SK-N-SH (cell line): ENCODE data around the gene ELMO2. TPM values are rescaled to one million over a fixed set of nuclear protein-coding genes. Genes with fewer than 3 reads are reported as not detected.

Experiments
- CTCF ChIA-PET: fragments of 300-600, 350-600 bp; formaldehyde crosslinking; extraction: SDS; loops from one replicate; lab custom pipeline; 2021; lab: Yijun Ruan, JAX
- POLR2A ChIA-PET: fragments of 350-600 bp; sonication (Branson Sonifier 250); formaldehyde crosslinking; extraction: SDS; loops from one replicate; lab custom pipeline; 2020; ENCODE audit warnings: antibody characterized with exemption, inconsistent platforms; lab: Yijun Ruan, JAX
- DNase-seq: peaks from one replicate; pipeline ENCODE4 v3.0.0; 2012
- H2AFZ ChIP-seq: fragments of 200-600 bp; sonication (generic); 2 replicates; pipeline ENCODE4 v1.8.1; 2016; ENCODE audit warnings: antibody characterized with exemption, mild to moderate bottlenecking, low read depth
- H3F3A ChIP-seq: fragments of 200-600 bp; sonication (generic); replicated peaks from 2 replicates; pipeline ENCODE3; 2016; ENCODE audit warnings: antibody characterized with exemption, mild to moderate bottlenecking; ENCODE audit not compliant: insufficient read depth
- H3K27ac ChIP-seq, 2 experiments: fragments of 200-500 bp in 1 of 2; fragments of 200-600 bp in 1 of 2; sonication (Bioruptor generic) in 1 of 2; sonication (generic), shearing (Covaris generic) in 1 of 2; 2 replicates each; pipeline versions ENCODE4 v1.5.1 to v1.6.1; 2014 to 2016; ENCODE audit warnings: low read depth in 2 of 2, inconsistent platforms in 1 of 2, low read length in 1 of 2, mild to moderate bottlenecking in 1 of 2, mixed read lengths in 1 of 2
- H3K27me3 ChIP-seq: fragments of 200-600 bp; sonication (generic), shearing (Covaris generic); 2 replicates; pipeline ENCODE4 v1.6.1; 2016; ENCODE audit warnings: mixed run types; ENCODE audit not compliant: insufficient read depth
- H3K36me3 ChIP-seq, 2 experiments: fragments of 200-500 bp in 1 of 2; fragments of 200-600 bp in 1 of 2; sonication (Bioruptor generic) in 1 of 2; sonication (generic) in 1 of 2; replicated peaks in 1 of 2; 2 replicates each; pipeline versions ENCODE3 to v1.5.1; 2014 to 2016; ENCODE audit warnings: low read length in 1 of 2, mild to moderate bottlenecking in 1 of 2; ENCODE audit not compliant: insufficient read depth in 2 of 2, control insufficient read depth in 1 of 2
- H3K4me1 ChIP-seq, 2 experiments: fragments of 200-500 bp in 1 of 2; fragments of 200-600 bp in 1 of 2; sonication (Bioruptor generic) in 1 of 2; sonication (generic), shearing (Covaris generic) in 1 of 2; 2 replicates each; pipeline versions ENCODE4 v1.5.1 to v1.6.1; 2014 to 2016; ENCODE audit warnings: low read depth in 1 of 2, low read length in 1 of 2, mixed run types in 1 of 2; ENCODE audit not compliant: insufficient read depth in 2 of 2, control insufficient read depth in 1 of 2
- H3K4me2 ChIP-seq: fragments of 200-600 bp; sonication (generic), shearing (Covaris generic); 2 replicates; pipeline ENCODE4 v1.6.1; 2017; ENCODE audit warnings: mixed run types
- H3K4me3 ChIP-seq, 2 experiments: fragments of 200-500 bp in 1 of 2; fragments of 200-600 bp in 1 of 2; sonication (Bioruptor generic) in 1 of 2; sonication (generic), shearing (Covaris generic) in 1 of 2; 2 replicates each; pipeline versions ENCODE4 v1.5.1 to v1.8.1; 2014 to 2016; ENCODE audit warnings: low read depth in 2 of 2, inconsistent platforms in 1 of 2, low read length in 1 of 2, mild to moderate bottlenecking in 1 of 2, mixed read lengths in 1 of 2, moderate library complexity in 1 of 2
- H3K79me2 ChIP-seq: fragments of 200-600 bp; sonication (generic); 2 replicates; pipeline ENCODE4 v1.8.1; 2017; ENCODE audit warnings: mild to moderate bottlenecking; ENCODE audit not compliant: insufficient read depth
- H3K9ac ChIP-seq: fragments of 200-600 bp; sonication (generic); 2 replicates; pipeline ENCODE4 v1.6.1; 2017; ENCODE audit warnings: mixed run types
- H3K9me2 ChIP-seq: fragments of 200-600 bp; sonication (generic); 2 replicates; pipeline ENCODE4 v1.6.1; 2017; ENCODE audit warnings: mixed run types
- H3K9me3 ChIP-seq: fragments of 200-600 bp; sonication (generic); 2 replicates; pipeline ENCODE4 v1.6.1; 2017; ENCODE audit warnings: mixed run types, mild to moderate bottlenecking, moderate library complexity
- H4K20me1 ChIP-seq: fragments of 200-600 bp; sonication (generic); 2 replicates; pipeline ENCODE4 v1.6.1; 2017; ENCODE audit warnings: mild to moderate bottlenecking, mixed run types; ENCODE audit not compliant: insufficient read depth
- ELF1 ChIP-seq: IDR thresholded peaks from 2 replicates; pipeline ENCODE4 v1.4.0; 2012
- FOXJ3 ChIP-seq: sonication (generic); formaldehyde crosslinking; IDR thresholded peaks from 2 replicates; pipeline ENCODE4 v1.5.1; 2020; ENCODE audit warnings: mild to moderate bottlenecking, missing genetic modification reagents
- GABPA ChIP-seq: IDR thresholded peaks from 2 replicates; pipeline ENCODE4 v1.4.0; 2012; ENCODE audit warnings: low read depth, mild to moderate bottlenecking
- MEF2A ChIP-seq: IDR thresholded peaks from 2 replicates; pipeline ENCODE4 v1.4.0; 2012; ENCODE audit warnings: low read depth, borderline replicate concordance
- MXI1 ChIP-seq: IDR thresholded peaks from 2 replicates; pipeline ENCODE4 v1.6.1; 2012; ENCODE audit warnings: mild to moderate bottlenecking, low read depth, low read length, improper control_type of control experiment
- NFIC ChIP-seq: IDR thresholded peaks from 2 replicates; pipeline ENCODE4 v1.4.0; 2012; ENCODE audit warnings: borderline replicate concordance
- NRF1 ChIP-seq: IDR thresholded peaks from 2 replicates; pipeline ENCODE4 v1.6.1; 2012; ENCODE audit warnings: low read depth, mild to moderate bottlenecking, low read length
- RAD21 ChIP-seq: IDR thresholded peaks from 2 replicates; pipeline ENCODE4 v1.6.1; 2012; ENCODE audit warnings: mild to moderate bottlenecking, low read length
- SIN3A ChIP-seq: IDR thresholded peaks from 2 replicates; pipeline ENCODE4 v1.6.1; 2012; ENCODE audit warnings: low read depth, mild to moderate bottlenecking, low read length, moderate library complexity, borderline replicate concordance
- SMC3 ChIP-seq: IDR thresholded peaks from 2 replicates; pipeline ENCODE4 v1.6.1; 2012; ENCODE audit warnings: low read depth, low read length, improper control_type of control experiment
- TAF1 ChIP-seq: IDR thresholded peaks from 2 replicates; pipeline ENCODE4 v1.6.1; 2012; ENCODE audit warnings: low read depth, mild to moderate bottlenecking, low read length, moderate library complexity, borderline replicate concordance
- TCF12 ChIP-seq: IDR thresholded peaks from 2 replicates; pipeline ENCODE4 v1.4.0; 2012
- TEAD4 ChIP-seq: IDR thresholded peaks from 2 replicates; pipeline ENCODE4 v1.4.0; 2012; ENCODE audit warnings: mild to moderate bottlenecking, borderline replicate concordance; ENCODE audit not compliant: insufficient read depth
- WGBS: methylation state at CpG from one replicate; pipeline ENCODE4 v1.1.6; 2017; ENCODE audit warnings: low lambda C conversion rate; 5-methylcytosine and 5-hydroxymethylcytosine counted together
- polyA plus RNA-seq, 3 experiments: library from polyadenylated mRNA; depleted of rRNA; stranded (reverse); fragments of >200 nt; gene quantifications; 2 replicates each; pipeline ENCODE4 v1.2.3, GENCODE V29; 2012
- TF ChIP-seq, protein P1 (sequence below): IDR thresholded peaks from 2 replicates; pipeline ENCODE4; 2012
- TF ChIP-seq, protein P2 (sequence below): IDR thresholded peaks from 2 replicates; pipeline ENCODE4 v1.4.0; 2012; ENCODE audit warnings: low read depth, borderline replicate concordance
- TF ChIP-seq, protein P3 (sequence below): IDR thresholded peaks from 2 replicates; pipeline ENCODE4 v1.4.0; 2012; ENCODE audit warnings: low read depth

ELMO2 gene
- polyA plus RNA-seq, 1 of the 3 experiments (the other 2 are of a cell fraction) = 32.1 TPM

DNA sequence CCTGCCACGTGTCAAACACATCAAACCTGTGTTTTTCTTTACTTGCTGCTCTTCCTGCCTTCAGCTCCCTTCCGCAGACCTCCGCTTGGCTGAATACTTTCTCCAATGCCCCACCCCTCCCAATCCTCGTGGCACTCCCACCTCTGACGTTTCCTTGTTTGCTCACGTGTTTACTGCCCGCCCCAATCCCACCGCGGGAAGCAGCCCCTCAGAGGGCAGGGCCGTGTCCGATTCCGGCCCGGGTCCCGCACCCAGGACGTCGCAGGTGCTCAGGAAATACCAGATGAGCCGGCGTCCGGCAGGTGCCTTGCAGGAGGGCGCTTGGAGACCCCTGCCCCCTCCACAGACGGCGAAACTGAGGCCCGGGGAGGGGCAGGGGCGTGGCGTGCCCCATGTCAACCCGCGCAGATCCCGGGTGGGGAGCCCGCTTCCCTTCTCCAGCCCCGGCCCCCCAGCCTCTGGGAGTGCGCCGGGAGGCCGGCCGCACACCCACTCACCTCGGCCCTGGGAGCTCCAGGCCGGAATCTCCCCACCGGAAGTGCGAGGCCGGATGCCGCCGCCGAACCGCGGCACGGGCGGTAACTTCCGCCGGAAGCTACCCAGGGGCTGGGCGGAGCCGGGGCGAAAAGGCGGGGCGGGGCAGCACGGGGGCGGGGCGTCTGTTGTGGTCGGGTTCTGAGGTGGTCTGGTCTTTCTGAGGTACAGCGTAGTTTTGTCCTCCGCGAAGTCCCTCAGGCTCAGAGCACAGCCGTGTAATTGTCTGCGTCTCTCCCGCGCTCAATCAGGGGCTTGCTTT, 42.3 kb downstream of the ELMO2 start (continued):
- TF ChIP-seq, protein P1, sequence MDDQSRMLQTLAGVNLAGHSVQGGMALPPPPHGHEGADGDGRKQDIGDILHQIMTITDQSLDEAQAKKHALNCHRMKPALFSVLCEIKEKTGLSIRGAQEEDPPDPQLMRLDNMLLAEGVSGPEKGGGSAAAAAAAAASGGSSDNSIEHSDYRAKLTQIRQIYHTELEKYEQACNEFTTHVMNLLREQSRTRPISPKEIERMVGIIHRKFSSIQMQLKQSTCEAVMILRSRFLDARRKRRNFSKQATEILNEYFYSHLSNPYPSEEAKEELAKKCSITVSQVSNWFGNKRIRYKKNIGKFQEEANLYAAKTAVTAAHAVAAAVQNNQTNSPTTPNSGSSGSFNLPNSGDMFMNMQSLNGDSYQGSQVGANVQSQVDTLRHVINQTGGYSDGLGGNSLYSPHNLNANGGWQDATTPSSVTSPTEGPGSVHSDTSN = no peak
- TF ChIP-seq TEAD4 (0 out of 2 replicates have a peak, but pooled peaks have one; percentile 19), TAF1 (peak; percentile 62; the same call in 1 of the 2 replicates), SMC3 (no peak), MEF2A (no peak), GABPA (peak; percentile 91), SIN3A (peak; percentile 80; the same call in 1 of the 2 replicates), NRF1 (no peak)
- TF ChIP-seq, protein P2, sequence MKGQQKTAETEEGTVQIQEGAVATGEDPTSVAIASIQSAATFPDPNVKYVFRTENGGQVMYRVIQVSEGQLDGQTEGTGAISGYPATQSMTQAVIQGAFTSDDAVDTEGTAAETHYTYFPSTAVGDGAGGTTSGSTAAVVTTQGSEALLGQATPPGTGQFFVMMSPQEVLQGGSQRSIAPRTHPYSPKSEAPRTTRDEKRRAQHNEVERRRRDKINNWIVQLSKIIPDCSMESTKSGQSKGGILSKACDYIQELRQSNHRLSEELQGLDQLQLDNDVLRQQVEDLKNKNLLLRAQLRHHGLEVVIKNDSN = peak; percentile 89
- TF ChIP-seq, all 33 proteins: peak for 10

DNA sequence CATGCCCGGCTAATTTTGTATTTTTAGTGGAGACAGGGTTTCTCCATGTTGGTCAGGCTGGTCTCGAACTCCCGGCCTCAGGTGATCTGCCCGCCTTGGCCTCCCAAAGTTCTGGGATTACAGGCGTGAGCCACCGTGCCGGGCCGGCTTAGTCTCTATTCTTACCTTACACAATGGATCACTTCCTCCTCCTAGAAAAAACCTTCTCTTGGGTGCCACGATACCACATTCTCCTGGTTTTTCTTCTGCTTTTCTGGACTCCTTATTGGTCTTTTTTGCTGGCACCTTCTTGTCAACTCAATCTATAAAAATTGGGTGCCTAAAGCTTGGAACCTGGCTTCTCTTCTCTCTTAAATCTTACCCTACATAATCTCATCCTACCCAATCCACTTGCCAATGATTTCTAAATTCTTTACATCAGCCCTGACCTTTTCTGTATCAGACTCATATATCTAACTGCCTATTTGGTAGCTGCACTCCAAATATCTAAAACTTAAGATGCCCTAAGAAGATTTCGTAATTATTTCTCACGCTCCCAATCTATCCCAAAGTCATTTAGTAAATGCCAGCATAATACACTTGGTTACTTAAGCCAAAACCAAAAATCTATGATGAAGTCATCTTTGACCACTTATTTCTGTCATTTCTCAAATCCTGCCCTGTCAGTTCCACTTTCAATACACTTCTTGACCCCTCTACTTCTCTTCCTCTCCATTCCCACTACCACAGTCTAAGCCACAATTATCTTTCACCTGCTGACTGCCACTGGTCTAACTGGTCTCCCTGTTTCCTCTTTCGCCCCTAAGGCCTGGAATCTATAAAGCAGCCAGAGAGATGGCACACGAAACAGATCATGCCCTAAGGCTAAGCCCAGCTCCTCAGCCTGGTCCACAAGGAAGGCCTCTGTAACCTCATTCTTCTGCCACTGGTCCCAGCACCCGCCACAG, 43.2 kb downstream of the ELMO2 start:
- no peak for DNase-seq
- peaks cover 35% of the 10 kb centered on the region for H3K79me2 ChIP-seq
- H3K9me3 ChIP-seq = no peaks in the 10 kb centered on the region
- H3K9me2 ChIP-seq = no peaks in the 10 kb centered on the region
- POLR2A ChIA-PET = interaction anchor here (0.7 to 1.9 kb wide), 7 partner anchors 10 to 75 kb away, joined by 3 to 7 read pairs (median 5); partner anchors contain the start of gene ELMO2
- peak overlapping the region; percentile 94 for H3K9ac ChIP-seq
- no peaks in the 10 kb centered on the region for H3K27me3 ChIP-seq
- no peak for TF ChIP-seq NFIC
- TF ChIP-seq TCF12 = no peak
- TF ChIP-seq NRF1 = no peak
- TF ChIP-seq FOXJ3 (CRISPR knock-in tag) = no peak
- TF ChIP-seq RAD21 = no peak
- no peak for TF ChIP-seq ELF1
- no peak for TF ChIP-seq MXI1
- TF ChIP-seq, protein P3, sequence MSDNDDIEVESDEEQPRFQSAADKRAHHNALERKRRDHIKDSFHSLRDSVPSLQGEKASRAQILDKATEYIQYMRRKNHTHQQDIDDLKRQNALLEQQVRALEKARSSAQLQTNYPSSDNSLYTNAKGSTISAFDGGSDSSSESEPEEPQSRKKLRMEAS = no peak
- no peak for TF ChIP-seq SMC3
- TF ChIP-seq TAF1 = no peak
- 70% methylated on average over 14 of the region's 14 CpGs for WGBS
- H2AFZ ChIP-seq = no peak overlapping the region
- peaks cover 5% of the 10 kb centered on the region for H3F3A ChIP-seq
- H4K20me1 ChIP-seq = peaks cover 29% of the 10 kb centered on the region
- H3K27ac ChIP-seq = peak overlapping the region; percentile 17 to 92; a peak in 2 of 4 replicates
- H3K4me2 ChIP-seq = peak overlapping the region; percentile 88
- CTCF ChIA-PET = interaction anchor here (1.0 to 4.8 kb wide), 7 partner anchors 13 to 235 kb away, joined by 3 to 17 read pairs (median 4); partner anchors contain the start of gene ELMO2
- H3K4me3 ChIP-seq = peak overlapping the region; percentile 77 to 84
- peaks cover 0 to 33% of the 10 kb centered on the region in 2 experiments; a peak in 2 of 4 replicates for H3K4me1 ChIP-seq
- peaks cover 11 to 49% of the 10 kb centered on the region in 2 experiments for H3K36me3 ChIP-seq
